ENCODE results near the gene TMLHE.

DNA sequence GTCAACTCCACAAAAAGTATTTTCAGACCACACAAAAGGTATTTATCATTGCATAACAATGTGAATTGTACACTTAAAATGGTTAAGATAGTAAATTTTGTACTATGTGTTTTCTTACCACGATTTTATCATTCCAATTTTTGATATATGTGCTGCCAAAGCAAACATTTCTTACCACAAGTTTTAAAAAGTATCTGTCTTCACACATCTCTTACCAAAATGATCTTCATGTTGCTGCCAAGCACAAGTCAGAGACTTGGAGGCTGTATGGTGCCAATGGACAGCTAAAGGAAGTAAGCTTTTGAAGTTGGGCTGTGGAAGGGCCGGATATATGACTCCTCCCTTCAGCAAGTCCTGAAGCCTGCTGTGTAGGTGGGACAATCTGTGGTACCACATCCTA, 67.9 kb downstream of the TMLHE start:
- TF ChIP-seq, protein P1, sequence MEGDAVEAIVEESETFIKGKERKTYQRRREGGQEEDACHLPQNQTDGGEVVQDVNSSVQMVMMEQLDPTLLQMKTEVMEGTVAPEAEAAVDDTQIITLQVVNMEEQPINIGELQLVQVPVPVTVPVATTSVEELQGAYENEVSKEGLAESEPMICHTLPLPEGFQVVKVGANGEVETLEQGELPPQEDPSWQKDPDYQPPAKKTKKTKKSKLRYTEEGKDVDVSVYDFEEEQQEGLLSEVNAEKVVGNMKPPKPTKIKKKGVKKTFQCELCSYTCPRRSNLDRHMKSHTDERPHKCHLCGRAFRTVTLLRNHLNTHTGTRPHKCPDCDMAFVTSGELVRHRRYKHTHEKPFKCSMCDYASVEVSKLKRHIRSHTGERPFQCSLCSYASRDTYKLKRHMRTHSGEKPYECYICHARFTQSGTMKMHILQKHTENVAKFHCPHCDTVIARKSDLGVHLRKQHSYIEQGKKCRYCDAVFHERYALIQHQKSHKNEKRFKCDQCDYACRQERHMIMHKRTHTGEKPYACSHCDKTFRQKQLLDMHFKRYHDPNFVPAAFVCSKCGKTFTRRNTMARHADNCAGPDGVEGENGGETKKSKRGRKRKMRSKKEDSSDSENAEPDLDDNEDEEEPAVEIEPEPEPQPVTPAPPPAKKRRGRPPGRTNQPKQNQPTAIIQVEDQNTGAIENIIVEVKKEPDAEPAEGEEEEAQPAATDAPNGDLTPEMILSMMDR (IDR thresholded peaks at IDR 0.05; ENCODE audit: poor library complexity) = no peak
- TF ChIP-seq EZH2phosphoT487 (IDR thresholded peaks at IDR 0.05; ENCODE audit: low read depth, severe bottlenecking, unreplicated experiment) = no peak
